Measurements from ENCODE around the gene CTAG2.
"Not testable (repeated sequence)": the region's sequence is repeated elsewhere in the genome, so short reads cannot be mapped to it uniquely, and the experiment has no call there.

CTAG2 gene

GRCh38 chrX:154648931-154649330, 4.4 kb downstream of the CTAG2 start:
- no peak for DNase-seq (ENCODE audit: low read depth in 1 of 2, low spot score in 1 of 2)

- not testable (repeated sequence) for DNase-seq (ENCODE audit: low read depth in 1 of 2, low spot score in 1 of 2)
Observed at GRCh38 chrX:154645745-154646378, 7.5 kb downstream of the CTAG2 start.

GRCh38 chrX:154643708-154644107, 9.7 kb downstream of the CTAG2 start:
- not testable (repeated sequence) for DNase-seq (ENCODE audit: low read depth in 1 of 2, low spot score in 1 of 2)

GRCh38 chrX:154641740-154642139, 11.6 kb downstream of the CTAG2 start:
- not testable (repeated sequence) for DNase-seq (ENCODE audit: low read depth in 1 of 2, low spot score in 1 of 2)

- DNase-seq (ENCODE audit: low read depth in 1 of 2, low spot score in 1 of 2), result not testable (repeated sequence)
Observed at GRCh38 chrX:154633661-154634060, 19.7 kb downstream of the CTAG2 start.

GRCh38 chrX:154630949-154631348, 22.4 kb downstream of the CTAG2 start:
- DNase-seq (ENCODE audit: low read depth in 1 of 2, low spot score in 1 of 2), result not testable (repeated sequence)

GRCh38 chrX:154628960-154629359, 24.4 kb downstream of the CTAG2 start:
- DNase-seq (ENCODE audit: low read depth in 1 of 2, low spot score in 1 of 2), result not testable (repeated sequence)

GRCh38 chrX:154620767-154621414, 32.5 kb downstream of the CTAG2 start:
- DNase-seq (ENCODE audit: low read depth in 1 of 2, low spot score in 1 of 2), result not testable (repeated sequence)

- DNase-seq (ENCODE audit: low read depth in 1 of 2, low spot score in 1 of 2), result not testable (repeated sequence)
Observed at GRCh38 chrX:154619182-154619581, 34.2 kb downstream of the CTAG2 start, which contains the start of gene CTAG1B. Gene CTAG1B, minus strand, starts transcription at chrX:154619282. Its CDS starts 64 bp downstream, at chrX:154619218.

- DNase-seq (ENCODE audit: low read depth in 1 of 2, low spot score in 1 of 2), result not testable (repeated sequence)
Observed at GRCh38 chrX:154613586-154613985, 39.8 kb downstream of the CTAG2 start.

- not testable (repeated sequence) for DNase-seq (ENCODE audit: low read depth in 1 of 2, low spot score in 1 of 2)
Observed at GRCh38 chrX:154611146-154611545, 42.2 kb downstream of the CTAG2 start.

GRCh38 chrX:154608823-154609222, 44.6 kb downstream of the CTAG2 start:
- not testable (repeated sequence) for DNase-seq (ENCODE audit: low read depth in 1 of 2, low spot score in 1 of 2)

- not testable (repeated sequence) for DNase-seq (ENCODE audit: low read depth in 1 of 2, low spot score in 1 of 2)
Observed at GRCh38 chrX:154607976-154608375, 45.4 kb downstream of the CTAG2 start.

- no peak for DNase-seq (ENCODE audit: low read depth in 1 of 2, low spot score in 1 of 2)
Observed at GRCh38 chrX:154607370-154607769, 46.0 kb downstream of the CTAG2 start.

GRCh38 chrX:154605566-154605965, 47.8 kb downstream of the CTAG2 start:
- DNase-seq (ENCODE audit: low read depth in 1 of 2, low spot score in 1 of 2), result no peak

GRCh38 chrX:154603438-154604430, 49.6 kb downstream of the CTAG2 start:
- no peak for DNase-seq (ENCODE audit: low read depth in 1 of 2, low spot score in 1 of 2)

GRCh38 chrX:154602766-154603437, 50.5 kb downstream of the CTAG2 start:
- no peak for DNase-seq (ENCODE audit: low read depth in 1 of 2, low spot score in 1 of 2)

- DNase-seq (ENCODE audit: low read depth in 1 of 2, low spot score in 1 of 2), result no peak
Observed at GRCh38 chrX:154602226-154602625, 51.2 kb downstream of the CTAG2 start.

Measured in stimulated activated CD4-positive, alpha-beta T cell treated with anti-CD3 and anti-CD28 coated beads, Interleukin-15, amount 100 ng/mL, for 1 hour (primary cell).